BLaER1 treated with 17β-estradiol and CSF1 and Interleukin-3, amounts not matched to agents 10 nM and 100 nM (cell line): ENCODE results near the gene GSTM3.
"Not testable (repeated sequence)": the region's sequence is repeated elsewhere in the genome, so short reads cannot be mapped to it uniquely, and the experiment has no call there.

ENCODE experiments used
- H3K27ac ChIP-seq, 11 experiments: shearing (Covaris generic); formaldehyde crosslinking; 2 replicates each; pipeline ENCODE4 v1.8.1; 2022
- H3K27me3 ChIP-seq, 11 experiments: shearing (Covaris generic); formaldehyde crosslinking; 2 replicates each; pipeline ENCODE4 v1.8.1; 2022
- H3K36me3 ChIP-seq, 11 experiments: shearing (Covaris generic); formaldehyde crosslinking; 2 replicates each; pipeline ENCODE4 v1.8.1; 2022
- H3K4me1 ChIP-seq, 10 experiments: shearing (Covaris generic); formaldehyde crosslinking; 2 replicates each; pipeline ENCODE4 v1.8.1; 2022
- H3K4me2 ChIP-seq, 11 experiments: shearing (Covaris generic); formaldehyde crosslinking; 2 replicates each; pipeline ENCODE4 v1.8.1; 2022
- H3K4me3 ChIP-seq, 10 experiments: shearing (Covaris generic); formaldehyde crosslinking; 2 replicates each; pipeline ENCODE4 v1.8.1; 2022
- H3K9ac ChIP-seq, 11 experiments: shearing (Covaris generic); formaldehyde crosslinking; 2 replicates each; pipeline ENCODE4 v1.8.1; 2022
- H3K9me3 ChIP-seq, 11 experiments: shearing (Covaris generic); formaldehyde crosslinking; replicated peaks in 1 of 11; 2 replicates each; pipeline ENCODE4 v1.8.1; 2022
- H4K20me1 ChIP-seq, 11 experiments: shearing (Covaris generic); formaldehyde crosslinking; 2 replicates each; pipeline ENCODE4 v1.8.1; 2022
- Cebpa-rat ChIP-seq, 11 experiments: shearing (Covaris generic); IDR thresholded peaks; 2 replicates each; pipeline ENCODE4 v1.8.1; 2022

Gene GSTM3

GRCh38 chr1:109716570-109717090 is 24.2 kb downstream of the GSTM3 start:
- H3K4me2 ChIP-seq = no peak overlapping the region

GRCh38 chr1:109716121-109716520 is 24.7 kb downstream of the GSTM3 start:
- Histone ChIP-seq H4K20me1 (no peaks in the 10 kb centered on the region), H3K4me1 (peaks cover 0 to 13% (median 2%) of the 10 kb centered on the region in 10 experiments; a peak in 8 of 20 replicates), H3K27ac (no peak overlapping the region), H3K36me3 (no peaks in the 10 kb centered on the region), H3K4me3 (no peak overlapping the region), H3K4me2 (no peak overlapping the region), H3K27me3 (peaks cover 9 to 14% (median 13%) of the 10 kb centered on the region in 11 experiments; a peak in 20 of 22 replicates), H3K9ac (no peak overlapping the region), H3K9me3 (peaks cover 0 to 10% (median 6%) of the 10 kb centered on the region in 11 experiments; a peak in 7 of 22 replicates)
- no peak for TF ChIP-seq Cebpa-rat (IDR thresholded peaks at IDR 0.05)

More at GRCh38 chr1:109716570-109717090, 24.2 kb downstream of the GSTM3 start:
- no peak overlapping the region for H3K27ac ChIP-seq
- H3K36me3 ChIP-seq = no peaks in the 10 kb centered on the region
- peaks cover 0 to 13% (median 2%) of the 10 kb centered on the region in 10 experiments; a peak in 8 of 20 replicates for H3K4me1 ChIP-seq
- no peaks in the 10 kb centered on the region for H4K20me1 ChIP-seq
- H3K9ac ChIP-seq = no peak overlapping the region
- peaks cover 0 to 10% (median 6%) of the 10 kb centered on the region in 11 experiments; a peak in 7 of 22 replicates for H3K9me3 ChIP-seq
- H3K27me3 ChIP-seq = peaks cover 9 to 13% (median 12%) of the 10 kb centered on the region in 11 experiments; a peak in 20 of 22 replicates
- H3K4me3 ChIP-seq = no peak overlapping the region
- TF ChIP-seq Cebpa-rat (IDR thresholded peaks at IDR 0.05) = no peak

GRCh38 chr1:109714661-109715372 is 26.0 kb downstream of the GSTM3 start:
- H4K20me1 ChIP-seq = no peaks in the 10 kb centered on the region
- TF ChIP-seq Cebpa-rat (IDR thresholded peaks at IDR 0.05) = no peak
- peaks cover 9 to 14% (median 13%) of the 10 kb centered on the region in 11 experiments; a peak in 20 of 22 replicates for H3K27me3 ChIP-seq
- H3K4me2 ChIP-seq = no peak overlapping the region
- no peak overlapping the region for H3K4me3 ChIP-seq
- no peaks in the 10 kb centered on the region for H3K36me3 ChIP-seq
- H3K9me3 ChIP-seq = peaks cover 2 to 23% (median 8%) of the 10 kb centered on the region in 11 experiments; a peak in 21 of 22 replicates
- peaks cover 0 to 12% (median 2%) of the 10 kb centered on the region in 10 experiments; a peak in 8 of 20 replicates for H3K4me1 ChIP-seq
- H3K9ac ChIP-seq = no peak overlapping the region
- no peak overlapping the region for H3K27ac ChIP-seq

GRCh38 chr1:109713636-109714035 is 27.2 kb downstream of the GSTM3 start:
- Histone ChIP-seq H3K27me3 (peaks cover 9 to 14% (median 13%) of the 10 kb centered on the region in 11 experiments; a peak in 20 of 22 replicates), H3K27ac (no peak overlapping the region), H4K20me1 (no peaks in the 10 kb centered on the region), H3K4me2 (no peak overlapping the region), H3K4me3 (no peak overlapping the region), H3K9ac (no peak overlapping the region), H3K4me1 (no peaks in the 10 kb centered on the region; a peak in 1 of 20 replicates), H3K36me3 (0 out of 22 replicates have a peak, but pooled peaks cover 0 to 6% (median 0%) of the 10 kb centered on the region in 11 experiments), H3K9me3 (peaks cover 14 to 34% (median 20%) of the 10 kb centered on the region in 11 experiments)
- TF ChIP-seq Cebpa-rat (IDR thresholded peaks at IDR 0.05) = no peak

GRCh38 chr1:109712321-109712864 is 28.4 kb downstream of the GSTM3 start:
- no peak overlapping the region for H3K9ac ChIP-seq
- H4K20me1 ChIP-seq = no peaks in the 10 kb centered on the region
- TF ChIP-seq Cebpa-rat (IDR thresholded peaks at IDR 0.05) = no peak
- peak overlapping the region in 4 of 11 experiments; percentile 5 to 30 (median 20); a peak in 4 of 22 replicates for H3K4me2 ChIP-seq
- H3K4me3 ChIP-seq = no peak overlapping the region; a peak in 1 of 20 replicates
- peaks cover 9 to 14% (median 13%) of the 10 kb centered on the region in 11 experiments; a peak in 20 of 22 replicates for H3K27me3 ChIP-seq
- no peak overlapping the region for H3K27ac ChIP-seq
- H3K9me3 ChIP-seq = peaks cover 27 to 47% (median 33%) of the 10 kb centered on the region in 11 experiments
- no peaks in the 10 kb centered on the region for H3K4me1 ChIP-seq
- peaks cover 0 to 12% (median 0%) of the 10 kb centered on the region in 11 experiments; a peak in 2 of 22 replicates for H3K36me3 ChIP-seq

- H3K4me1 ChIP-seq, H3K27ac ChIP-seq, H4K20me1 ChIP-seq, H3K9ac ChIP-seq: not testable (repeated sequence)
- Histone ChIP-seq H3K4me2 (peak within 1 kb of the TSS in 4 of 11 experiments; percentile 5 to 30 (median 20); a peak in 5 of 22 replicates), H3K9me3 (peaks cover 27 to 52% (median 35%) of the 10 kb centered on the region in 11 experiments), H3K27me3 (peaks cover 9 to 14% (median 13%) of the 10 kb centered on the region in 11 experiments; a peak in 20 of 22 replicates), H3K36me3 (peaks cover 0 to 12% (median 0%) of the 10 kb centered on the region in 11 experiments; a peak in 2 of 22 replicates), H3K4me3 (peak within 1 kb of the TSS in 1 of 10 experiments; percentile 29; a peak in 1 of 20 replicates)
Measured at GRCh38 chr1:109711593-109712320, 29.1 kb downstream of the GSTM3 start, which contains the start of gene GSTM5. GSTM5 (plus strand) TSS chr1:109712251; CDS start chr1:109712313, 62 bp downstream.

- Histone ChIP-seq H3K27me3 (peaks cover 9 to 14% (median 13%) of the 10 kb centered on the region in 11 experiments; a peak in 20 of 22 replicates), H3K36me3 (peaks cover 0 to 12% (median 0%) of the 10 kb centered on the region in 11 experiments; a peak in 2 of 22 replicates)
Measured at GRCh38 chr1:109709822-109710221, 31.0 kb downstream of the GSTM3 start.

GRCh38 chr1:109708949-109709348 is 31.9 kb downstream of the GSTM3 start:
- H3K4me2 ChIP-seq, H4K20me1 ChIP-seq, H3K9ac ChIP-seq, H3K27ac ChIP-seq, H3K4me1 ChIP-seq, H3K4me3 ChIP-seq: not testable (repeated sequence)
- peaks cover 36 to 73% (median 47%) of the 10 kb centered on the region in 11 experiments for H3K9me3 ChIP-seq
- peaks cover 9 to 14% (median 13%) of the 10 kb centered on the region in 11 experiments; a peak in 20 of 22 replicates for H3K27me3 ChIP-seq
- H3K36me3 ChIP-seq = peaks cover 0 to 12% (median 0%) of the 10 kb centered on the region in 11 experiments; a peak in 4 of 22 replicates

More at GRCh38 chr1:109709822-109710221, 31.0 kb downstream of the GSTM3 start:
- not testable (repeated sequence) for H3K27ac ChIP-seq, H3K4me1 ChIP-seq, H3K9ac ChIP-seq, H3K4me3 ChIP-seq, H3K4me2 ChIP-seq, H4K20me1 ChIP-seq
- H3K9me3 ChIP-seq = peaks cover 28 to 64% (median 39%) of the 10 kb centered on the region in 11 experiments
